ENCODE results near the gene RAPGEF4. TPM values are rescaled to one million over a fixed set of nuclear protein-coding genes. Genes with fewer than 3 reads are reported as not detected.
A peak's percentile ranks its signal among the peaks of the same experiment; 100 is the strongest.

The RAPGEF4 gene
- polyA plus RNA-seq, 10 donors, result 1.5 to 6.1 (median 3.4) TPM

DNA sequence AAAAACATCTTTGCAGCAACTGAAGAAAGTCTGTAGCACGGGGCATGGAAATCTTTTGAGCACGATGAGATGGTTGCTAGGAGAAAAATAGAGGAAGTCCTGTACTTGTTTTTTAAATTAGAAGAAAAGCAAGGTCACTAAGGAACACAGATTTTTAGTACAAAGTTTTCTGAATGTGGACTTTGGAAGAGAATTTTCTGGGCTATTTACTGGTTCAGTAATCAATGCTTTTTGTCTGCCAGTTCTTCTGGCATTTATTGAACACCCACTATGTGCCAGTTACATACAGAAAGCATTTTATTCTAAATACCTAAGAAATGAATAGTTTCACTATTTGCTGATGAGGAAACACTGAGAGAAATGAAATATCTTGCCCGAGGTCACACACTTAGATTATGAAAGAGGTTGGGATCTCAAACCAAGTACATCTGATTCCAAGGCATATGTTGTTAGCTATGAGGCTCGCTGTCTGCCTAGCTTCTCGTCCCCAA is 324.4 kb downstream of the RAPGEF4 start:
- peak in 1 of 3 donors; percentile 26 for DNase-seq

DNA sequence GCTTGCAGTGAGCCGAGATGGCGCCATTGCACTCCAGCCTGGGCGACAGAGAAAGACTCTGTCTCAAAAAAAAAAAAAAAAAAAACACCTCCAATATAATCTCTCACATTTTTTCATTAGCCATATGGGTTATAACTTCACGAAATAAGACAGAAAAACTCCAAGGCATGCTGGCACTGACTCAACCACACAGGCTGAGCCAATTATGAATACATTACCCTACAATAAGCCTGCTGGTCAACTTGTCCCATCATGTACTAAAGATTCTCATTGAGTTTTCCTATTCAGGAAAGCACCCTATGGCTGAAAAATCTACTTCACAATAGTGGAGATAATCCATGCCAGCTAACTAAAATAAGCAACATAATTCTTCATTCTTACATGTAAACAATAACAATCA is 327.2 kb downstream of the RAPGEF4 start:
- no peak for DNase-seq

DNA sequence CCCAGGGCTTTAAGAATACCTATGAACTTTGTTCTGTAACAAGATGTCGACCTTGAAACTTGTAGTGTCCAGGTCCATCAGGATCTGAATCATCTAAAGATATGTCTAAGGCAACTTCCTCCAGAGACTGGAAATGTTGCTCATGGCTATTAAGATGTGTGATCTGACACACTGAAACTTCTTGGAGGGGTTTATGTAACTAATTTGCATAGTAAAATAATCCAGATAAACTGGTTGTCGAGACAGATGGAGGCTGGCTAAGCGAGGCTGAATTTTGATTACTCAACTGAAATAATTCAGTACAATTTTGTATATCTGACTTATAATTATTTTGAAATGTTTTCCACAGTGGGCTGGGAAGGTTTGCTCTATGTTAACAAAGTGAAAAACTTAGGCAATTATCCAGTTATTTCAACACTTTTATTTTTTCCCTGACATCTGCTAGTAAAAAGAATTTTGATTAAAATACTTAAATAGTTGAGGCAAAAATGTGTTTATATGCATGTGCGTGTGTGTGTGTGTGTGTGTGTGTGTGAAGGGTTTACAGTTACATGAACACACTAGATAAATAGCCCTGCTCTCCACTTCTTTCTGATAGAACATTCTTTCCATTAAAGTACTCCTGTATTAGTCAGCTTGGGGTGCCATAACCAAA is 328.6 kb downstream of the RAPGEF4 start:
- no peak for DNase-seq

DNA sequence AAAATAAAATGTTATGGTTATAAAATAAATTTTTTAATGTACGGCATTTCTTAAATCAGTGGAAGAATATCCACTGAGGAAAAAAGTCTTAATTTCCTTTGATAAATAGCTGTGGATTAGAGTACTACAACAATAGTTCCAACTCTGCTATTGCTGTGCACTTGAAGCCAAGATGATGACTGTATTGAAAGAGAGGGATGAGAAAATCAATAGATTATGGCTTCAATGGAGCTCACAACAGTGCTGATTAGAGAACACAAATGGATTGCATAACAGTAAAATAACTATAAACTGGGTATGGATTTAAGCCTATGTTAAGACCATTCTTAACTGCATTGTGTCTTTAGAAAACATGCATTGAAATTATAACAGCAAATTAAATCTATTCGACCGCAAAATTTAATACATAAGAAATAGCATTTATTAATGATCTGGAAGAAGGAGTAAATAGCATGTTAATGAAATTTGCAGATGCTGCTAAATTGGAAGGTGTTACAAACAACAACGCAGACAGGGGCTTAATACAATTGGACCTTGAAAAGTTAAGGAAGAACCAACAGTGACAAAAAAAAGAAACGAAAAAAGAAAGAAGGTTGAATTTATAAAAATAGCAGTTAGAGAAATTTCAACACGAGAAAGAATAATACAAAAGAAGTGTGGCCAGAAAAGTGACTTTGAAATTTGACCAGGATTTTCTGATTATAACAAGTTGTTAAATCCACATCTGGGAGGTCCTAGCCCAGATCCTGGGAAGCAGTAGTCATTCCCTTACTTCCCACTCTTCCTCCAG is 331.4 kb downstream of the RAPGEF4 start:
- DNase-seq, result no peak

DNA sequence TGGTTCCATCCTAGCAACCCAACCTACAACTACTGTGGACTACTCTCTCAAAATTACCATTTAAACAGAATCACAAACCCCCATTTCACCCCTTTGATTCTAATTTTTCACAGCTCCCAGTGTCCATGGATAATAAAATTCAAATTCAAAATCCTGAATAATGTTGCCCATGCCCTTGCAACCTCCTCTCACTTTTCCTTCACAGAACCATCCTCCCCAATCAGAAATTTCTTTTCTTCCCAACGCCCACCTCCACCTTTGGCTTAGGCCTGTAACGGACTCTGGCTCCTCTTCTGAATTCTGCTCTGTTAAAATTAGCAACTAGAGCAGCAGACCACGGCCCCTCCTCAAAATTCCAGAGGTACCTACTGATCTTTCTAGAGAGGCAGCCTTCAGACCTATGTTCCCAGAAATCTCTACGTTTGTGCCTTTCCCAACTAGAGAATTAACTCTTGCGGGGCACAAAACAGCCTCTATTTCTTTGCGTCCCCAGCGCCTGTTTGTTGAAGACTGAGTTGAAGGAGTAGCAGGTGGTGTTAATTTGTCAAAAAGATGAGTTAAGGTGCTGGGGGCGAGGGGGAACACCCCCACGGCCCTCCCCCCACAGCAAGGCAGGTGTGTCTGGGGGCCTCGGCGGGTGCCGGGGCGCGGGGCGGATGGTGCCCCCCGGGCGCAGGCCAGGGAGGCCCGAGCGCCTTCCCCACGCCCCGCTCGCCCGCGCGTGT is 339.6 kb downstream of the RAPGEF4 start:
- no peak for DNase-seq

DNA sequence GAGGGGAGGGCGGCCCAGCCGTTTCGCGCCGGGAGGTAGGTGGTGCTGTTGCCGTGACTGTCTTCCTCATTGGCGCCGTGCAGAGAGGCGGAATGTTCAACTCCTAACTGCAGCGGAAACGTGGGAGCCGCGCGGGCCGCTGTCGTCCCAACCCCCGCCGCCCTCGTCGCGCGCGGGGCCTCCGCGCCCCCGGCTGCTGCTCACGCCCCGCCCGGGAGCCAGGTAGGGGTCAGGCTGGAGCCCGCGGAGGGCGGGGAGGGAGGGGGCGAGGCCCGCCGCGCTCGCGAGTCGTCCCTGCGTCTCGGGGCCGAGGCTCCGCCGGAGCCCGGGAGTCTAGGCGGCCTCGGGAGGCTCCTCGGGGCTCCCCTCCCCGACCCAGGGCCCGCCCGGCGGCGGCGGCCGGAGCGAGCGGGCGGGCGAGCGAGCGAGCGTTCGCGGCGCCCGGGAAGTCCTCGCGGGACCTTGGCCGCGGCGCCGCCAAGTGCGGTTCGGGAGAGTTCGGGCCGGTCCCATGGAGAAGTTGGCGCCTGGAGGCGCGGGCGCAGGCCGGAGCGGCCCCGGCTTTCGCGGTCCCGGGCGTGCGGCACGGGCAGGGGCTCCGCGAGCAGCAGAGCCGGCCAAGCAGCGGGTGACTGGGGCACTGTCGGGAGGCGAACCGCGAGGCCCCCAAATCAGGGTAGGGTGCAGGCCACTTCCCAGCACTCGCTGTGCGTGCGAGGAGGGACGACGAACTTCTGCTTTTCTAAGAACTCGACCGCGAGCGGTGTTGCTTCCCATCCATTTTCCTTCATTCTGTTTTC is 340.3 kb downstream of the RAPGEF4 start, which contains the start of gene MAP3K20:
Gene MAP3K20 (plus strand): TSS at position 66 of the 800 bp plus-strand sequence. CDS start 15,186 bp downstream, outside the sequence.
- peak; percentile 71 to 92 (median 82) for DNase-seq

DNA sequence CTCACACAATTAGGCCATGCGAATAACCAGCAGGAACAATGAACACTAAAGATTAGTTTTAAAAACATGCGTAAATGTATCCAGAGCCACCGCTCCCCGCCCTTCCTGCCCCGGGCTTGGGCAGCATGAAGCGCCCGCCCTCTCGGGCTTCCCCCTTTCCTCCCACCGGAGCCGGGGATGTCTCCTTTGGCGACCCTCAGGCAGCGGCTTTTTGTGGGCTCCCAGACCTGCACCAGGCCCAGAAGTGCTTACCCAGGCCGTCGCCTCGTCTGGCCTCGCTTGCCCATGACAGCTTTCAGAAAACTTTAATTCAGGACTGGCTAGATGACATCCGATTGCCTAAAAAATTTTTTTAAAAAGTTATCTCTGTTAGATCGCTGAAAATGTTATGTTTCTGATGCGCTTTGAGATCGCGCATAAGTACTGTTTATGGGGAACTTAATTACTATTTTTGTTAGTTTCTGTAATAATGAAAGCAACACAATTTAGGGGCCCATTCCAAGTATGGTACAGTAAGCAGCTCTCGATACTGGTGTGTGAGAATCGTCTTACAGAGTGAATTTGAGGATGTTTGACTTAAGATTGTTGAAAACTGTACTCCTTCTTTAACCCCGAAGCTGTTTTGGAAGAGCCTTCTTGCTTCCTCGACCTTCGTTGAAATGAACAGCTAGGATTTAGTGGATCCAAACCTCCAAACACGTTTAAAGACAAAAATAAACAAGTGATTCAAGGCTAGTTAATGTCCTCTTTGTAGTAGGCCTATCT is 341.1 kb downstream of the RAPGEF4 start:
- DNase-seq, result peak; percentile 44 to 90 (median 74)

DNA sequence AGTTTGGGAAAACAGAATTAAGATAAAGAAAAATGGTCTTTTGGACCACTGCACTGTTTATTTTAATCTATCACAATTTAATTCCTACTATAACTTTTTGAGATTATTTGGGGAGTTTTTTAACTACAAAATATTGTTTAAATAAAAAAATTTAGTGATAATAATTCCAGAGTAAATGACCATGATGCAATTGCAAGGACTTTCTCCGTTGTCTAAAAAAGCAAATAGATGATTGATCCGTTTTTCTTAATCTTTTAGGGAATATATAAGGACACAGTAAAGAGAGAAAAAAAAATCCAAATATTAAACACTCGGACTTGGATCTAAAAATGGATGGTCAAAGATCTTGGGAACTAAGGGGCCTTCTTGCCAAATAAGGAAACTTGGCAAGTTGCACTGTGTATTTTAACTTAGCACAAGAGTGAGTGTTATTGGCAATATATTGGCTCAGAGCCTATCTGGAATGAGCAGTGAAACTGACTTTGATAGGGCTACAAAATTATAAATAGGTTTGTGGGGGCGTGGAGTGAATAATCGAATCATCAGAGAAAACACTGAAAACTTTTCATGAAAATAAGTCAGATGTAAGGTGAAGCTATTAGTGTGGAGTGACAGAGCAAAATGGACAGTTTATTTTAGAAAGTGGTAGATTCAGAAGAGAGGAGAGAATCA is 342.0 kb downstream of the RAPGEF4 start:
- DNase-seq, result peak in 1 of 3 donors; percentile 29

DNA sequence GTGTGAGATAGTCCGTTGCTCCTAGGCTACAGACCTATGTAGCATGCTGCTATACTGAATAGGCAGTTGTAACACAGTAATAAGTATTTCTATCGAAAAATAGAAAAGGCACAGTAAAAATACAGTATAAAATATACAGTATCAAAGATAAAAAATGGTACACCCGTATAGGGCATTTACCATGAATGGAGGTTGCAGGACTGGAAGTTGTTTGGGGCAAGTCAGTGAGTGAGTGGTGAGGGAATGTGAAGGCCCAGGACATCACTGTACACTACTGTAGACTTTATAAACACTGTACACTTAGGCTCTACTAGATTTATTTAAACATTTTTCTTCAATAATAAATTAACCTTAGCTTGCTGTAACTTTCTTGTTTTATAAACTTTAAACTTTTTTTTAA is 343.5 kb downstream of the RAPGEF4 start:
- no peak for DNase-seq

DNA sequence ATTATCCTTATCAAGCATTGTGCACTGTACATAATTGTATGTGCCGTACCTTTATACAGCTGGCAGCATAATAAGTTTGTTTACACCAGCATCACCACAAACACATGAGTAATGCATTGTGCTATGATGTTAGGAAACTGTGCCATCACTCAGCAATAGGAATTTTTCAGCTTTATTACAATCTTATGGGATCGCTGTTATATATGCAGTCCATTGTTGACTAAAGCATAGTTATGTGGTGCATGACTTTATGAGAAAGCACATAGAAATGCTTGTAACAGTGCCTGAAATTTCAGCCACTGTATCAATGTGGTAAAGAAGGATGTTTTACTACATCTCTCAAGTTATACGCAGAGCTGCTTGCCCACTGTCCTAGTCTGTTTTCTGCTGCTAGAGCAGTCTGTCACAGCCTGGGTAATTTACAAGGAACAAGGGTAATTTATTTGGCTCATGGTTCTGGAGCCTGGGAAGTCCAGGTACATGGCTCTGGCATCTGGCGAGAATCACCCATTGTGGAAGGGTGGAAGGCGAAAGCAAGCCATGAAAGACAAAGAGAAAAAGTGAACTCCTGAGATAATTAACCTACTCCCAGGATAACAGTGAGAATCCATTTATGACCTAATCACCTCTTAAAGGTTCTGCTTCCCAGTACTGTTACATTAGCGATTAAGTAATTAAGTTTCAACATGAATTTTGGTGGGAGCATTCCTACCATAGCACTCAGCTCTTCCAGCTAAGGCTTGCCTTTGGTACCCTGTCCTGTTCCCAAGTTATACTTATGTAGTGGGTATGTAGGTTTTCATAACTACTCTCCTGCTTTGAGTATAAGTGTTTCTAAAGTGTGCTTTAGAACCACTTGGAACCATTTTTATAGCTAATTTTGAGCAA is 344.6 kb downstream of the RAPGEF4 start:
- peak in 1 of 3 donors; percentile 88 for DNase-seq

DNA sequence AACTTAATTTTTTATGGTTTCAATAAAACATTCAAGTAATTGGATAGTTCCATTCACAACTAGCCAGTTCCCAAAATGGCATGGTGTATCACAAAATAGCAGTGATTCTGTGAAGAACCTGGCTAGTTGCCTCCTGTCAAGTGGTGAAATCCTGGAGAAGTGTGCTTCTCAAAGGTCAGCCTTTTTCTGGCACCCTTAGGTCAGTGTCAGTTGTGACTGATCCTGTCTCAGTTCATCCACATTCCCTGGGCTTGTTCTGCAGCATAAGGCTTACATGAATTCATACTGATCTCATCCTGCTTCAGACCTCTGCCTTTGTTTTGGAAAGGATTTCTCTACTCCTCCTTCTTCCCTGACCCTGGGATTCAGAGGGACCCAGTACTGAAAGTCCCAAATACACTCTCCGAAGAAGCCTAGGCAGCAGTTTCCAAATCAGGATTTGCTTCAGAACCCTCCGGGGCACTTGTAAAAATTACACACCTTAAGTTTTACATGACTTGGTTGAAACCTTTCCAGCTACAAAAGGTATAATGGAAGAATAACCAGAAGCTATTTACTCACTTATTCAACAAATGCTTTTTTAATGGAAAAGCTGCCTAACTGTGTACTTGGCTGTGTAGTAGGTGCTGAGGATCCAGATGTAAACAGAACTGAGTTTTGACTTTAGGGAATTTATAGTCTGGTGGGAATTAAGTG is 351.0 kb downstream of the RAPGEF4 start:
- DNase-seq, result no peak

DNA sequence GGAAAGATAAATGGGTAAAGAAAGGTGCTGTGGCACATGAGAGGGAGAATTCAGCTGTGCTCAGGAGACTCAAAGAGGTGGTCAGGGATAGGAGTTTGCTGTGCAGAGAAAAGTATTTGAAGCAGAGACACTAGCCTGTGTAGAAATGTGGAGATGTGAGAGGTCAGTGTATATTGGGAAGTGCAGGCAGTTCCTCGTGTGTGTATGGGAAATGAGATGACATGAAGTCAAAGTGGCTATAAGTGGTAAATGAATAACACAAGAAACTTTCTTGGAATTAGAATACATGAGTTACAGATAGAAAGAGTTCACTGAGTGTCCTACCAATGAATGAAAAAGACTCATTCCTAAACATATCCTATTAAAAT is 351.6 kb downstream of the RAPGEF4 start:
- DNase-seq, result no peak

DNA sequence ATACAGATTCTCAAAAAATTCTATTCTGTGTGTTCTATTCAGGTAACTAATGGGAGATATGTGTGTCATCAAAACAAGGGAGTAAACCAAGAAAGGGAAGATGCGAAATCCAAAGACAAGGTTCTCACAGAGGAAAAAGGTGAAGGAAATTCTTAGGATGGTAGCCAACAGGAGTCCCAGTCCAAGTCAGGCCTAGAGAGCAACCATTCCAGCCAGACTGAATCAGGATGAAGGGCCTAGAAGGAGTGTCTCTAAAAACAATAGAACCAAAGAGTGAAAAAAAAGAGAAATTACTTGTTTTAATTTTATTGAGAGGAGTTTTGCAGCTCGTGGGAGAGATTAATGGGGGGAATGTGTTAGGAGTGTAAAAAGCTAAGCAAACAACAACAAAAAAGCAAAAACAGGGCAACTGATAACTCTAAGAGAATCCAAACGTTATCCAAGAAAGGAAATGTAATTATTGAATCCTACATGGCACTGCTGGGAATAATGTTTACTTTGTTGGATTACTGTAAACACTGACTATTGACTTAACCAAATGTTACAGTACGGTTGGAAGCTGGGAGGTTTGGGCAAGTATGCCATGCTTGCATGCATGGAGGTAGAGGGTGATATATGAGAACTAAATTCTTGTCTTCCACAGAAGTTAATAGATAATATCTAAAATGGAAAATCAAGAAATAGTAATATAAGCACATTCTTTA is 352.3 kb downstream of the RAPGEF4 start:
- no peak for DNase-seq

DNA sequence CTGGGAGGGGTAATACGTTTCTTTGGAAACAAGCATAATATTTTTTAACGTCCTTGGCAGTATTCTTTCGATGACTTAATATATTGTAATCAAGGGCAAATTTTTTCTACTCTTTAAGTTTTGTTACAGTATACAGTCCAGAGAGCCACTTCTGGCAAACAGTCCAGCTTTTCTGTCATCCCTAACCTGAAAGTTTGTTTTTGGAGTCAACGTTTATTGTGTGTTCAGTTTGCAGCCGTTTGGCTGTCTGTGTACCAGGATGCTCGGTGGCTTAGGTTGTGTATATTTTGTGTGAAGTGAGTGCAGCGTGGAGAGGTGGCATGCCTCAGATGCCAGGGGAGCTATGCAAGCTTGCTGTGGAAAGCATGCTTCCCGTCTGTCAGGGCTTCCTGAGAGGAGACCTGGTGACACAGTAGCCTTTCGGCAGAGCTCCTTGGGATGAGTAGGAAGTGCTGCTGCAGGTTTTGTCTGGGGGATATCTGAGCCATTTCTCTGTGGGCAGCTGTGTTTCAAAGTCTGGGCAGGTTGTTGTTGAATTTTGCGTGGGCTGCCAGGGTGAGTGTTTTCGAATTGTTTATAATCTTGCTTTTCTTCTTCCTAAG is 354.7 kb downstream of the RAPGEF4 start:
- peak in 2 of 3 donors; percentile 66 to 87 for DNase-seq

DNA sequence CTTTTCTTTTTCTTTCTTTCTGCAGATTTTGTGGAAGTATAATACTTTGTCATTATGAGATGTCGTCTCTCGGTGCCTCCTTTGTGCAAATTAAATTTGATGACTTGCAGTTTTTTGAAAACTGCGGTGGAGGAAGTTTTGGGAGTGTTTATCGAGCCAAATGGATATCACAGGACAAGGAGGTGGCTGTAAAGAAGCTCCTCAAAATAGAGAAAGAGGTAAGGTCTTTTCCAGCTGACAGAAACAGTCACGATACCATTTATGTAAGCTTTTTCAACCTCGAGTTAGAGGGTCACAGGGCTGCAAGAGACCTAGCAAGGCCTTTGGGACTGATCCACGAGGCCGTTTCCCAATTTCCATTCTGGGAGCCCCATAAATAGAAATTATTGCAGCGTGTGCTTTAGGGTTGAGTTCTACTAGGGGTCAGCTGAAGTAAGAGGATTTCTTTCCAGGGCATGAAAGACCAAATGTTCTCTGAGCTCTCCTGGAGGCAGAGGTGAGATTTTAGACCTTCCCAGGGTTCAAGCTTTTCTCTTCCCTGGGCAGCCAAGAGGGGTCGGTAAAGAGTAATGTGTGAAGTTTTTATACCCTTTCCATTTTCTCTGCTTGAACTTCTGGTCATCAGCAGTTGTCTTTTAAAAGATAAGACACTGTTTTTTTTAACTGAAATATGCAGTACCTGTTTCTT is 355.5 kb downstream of the RAPGEF4 start:
- peak in 2 of 3 donors; percentile 31 to 72 for DNase-seq

DNA sequence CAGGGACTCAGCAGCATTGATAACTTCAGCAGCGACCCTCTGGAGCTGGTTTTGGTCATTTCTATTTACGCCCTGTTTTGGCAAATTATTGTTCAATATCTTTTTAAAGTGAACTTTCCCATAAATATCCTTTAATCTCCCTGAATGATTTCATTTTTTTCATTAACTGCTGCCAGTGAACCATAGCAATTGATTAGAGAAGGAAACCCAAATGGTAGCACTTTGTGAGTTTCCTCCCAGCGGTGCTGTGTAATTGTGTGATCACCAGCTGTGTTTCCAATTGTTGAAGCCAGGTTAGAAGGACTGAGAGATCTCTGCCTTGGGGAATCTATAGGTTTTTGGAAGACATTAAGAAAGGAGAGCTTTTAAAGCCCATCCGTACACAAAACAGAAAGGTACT is 356.3 kb downstream of the RAPGEF4 start:
- DNase-seq, result no peak
